Articular chondrocyte of knee joint (primary cell): Measurements from ENCODE around the gene TLNRD1. TPM values are rescaled to one million over a fixed set of nuclear protein-coding genes. Genes with fewer than 3 reads are reported as not detected.

ENCODE experiments used
- small RNA-seq: library from RNA; depleted of rRNA; stranded (forward); fragments of <200 nt; gene quantifications from one replicate; pipeline ENCODE3, GENCODE V24; 2012
- total RNA-seq: library from RNA; depleted of rRNA; stranded (reverse); fragments of >200 nt; gene quantifications from 2 replicates; pipeline ENCODE4 v1.2.3, GENCODE V29; 2012

Gene TLNRD1
- total RNA-seq, result 4.8 and 6.1 TPM in 2 replicates

DNA sequence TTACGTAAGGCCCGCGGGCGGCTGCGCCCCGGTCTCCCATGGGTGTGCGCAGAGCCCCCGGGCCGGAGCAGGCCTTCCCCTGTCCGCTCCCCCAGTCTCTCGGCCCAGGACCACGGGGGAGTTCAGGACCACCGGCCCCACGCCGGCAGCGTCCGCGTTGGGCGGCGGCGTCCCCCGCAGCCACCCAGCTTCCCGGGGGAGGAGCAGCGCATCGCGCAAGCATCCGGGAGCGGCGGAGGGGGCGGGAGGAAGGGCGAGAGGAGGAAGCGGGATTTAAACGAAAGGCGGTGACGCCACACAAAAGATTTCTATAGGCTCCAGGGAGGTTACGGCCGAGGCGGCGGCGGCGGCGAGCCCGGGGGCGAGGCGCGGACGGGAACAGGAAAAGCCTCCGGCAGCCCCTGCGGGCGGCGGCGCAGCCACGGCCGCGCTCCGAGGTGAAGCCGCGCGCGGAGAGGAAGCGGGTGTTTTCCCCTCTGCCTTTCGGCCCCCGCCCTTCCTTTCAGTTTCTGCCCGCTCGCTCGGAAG lies at the start of gene TLNRD1:
Gene TLNRD1 (plus strand): TSS at position 300 of the 528 bp plus-strand sequence. CDS start 1,349 bp downstream, outside the sequence.

DNA sequence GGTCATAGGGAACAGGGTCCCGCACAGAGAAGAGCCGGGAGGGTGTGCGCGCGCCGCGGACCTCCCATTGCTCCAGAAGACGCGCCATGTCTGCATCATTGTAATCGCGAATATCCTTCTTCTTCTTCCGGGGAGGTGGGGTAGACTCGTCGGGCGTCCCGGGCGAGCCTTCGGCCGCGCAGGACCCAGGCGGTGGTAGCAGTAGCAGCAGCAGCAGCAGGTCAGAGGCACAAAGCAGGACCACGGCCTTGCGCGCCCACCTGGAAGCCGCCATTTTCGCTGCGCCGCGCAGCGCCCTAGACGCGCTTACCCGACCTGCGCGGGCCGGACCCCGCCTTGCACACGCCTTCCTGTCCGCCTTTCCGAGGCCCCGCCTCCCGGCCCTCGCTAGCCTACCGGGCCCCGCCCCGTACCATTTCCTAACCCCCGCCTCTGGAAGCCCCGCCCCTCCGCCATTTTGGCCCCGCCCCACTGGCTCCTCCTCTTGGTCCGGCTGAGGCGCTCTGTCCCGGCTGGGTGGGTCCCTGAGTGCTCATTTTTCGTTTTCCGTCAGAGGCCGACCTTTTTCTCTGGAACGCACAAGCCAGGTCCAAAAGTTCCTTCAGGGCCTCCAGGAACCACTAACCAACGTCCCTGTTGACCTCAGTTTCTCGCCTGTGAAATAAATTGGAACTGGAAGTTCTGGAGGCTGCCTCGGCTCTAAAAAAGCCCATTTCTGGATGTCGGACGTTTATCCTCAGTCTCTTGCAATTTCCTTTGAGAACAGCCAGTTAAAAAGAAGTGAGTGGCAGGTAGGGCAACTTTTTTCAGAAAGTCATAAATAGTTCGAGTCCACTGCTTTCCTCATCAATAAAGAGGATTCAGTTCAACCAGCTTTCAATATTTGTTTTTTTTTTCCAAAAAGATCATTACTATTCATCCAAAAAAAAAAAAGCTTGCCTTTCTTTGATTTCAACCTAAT lies 10.9 kb upstream of the TLNRD1 start, which contains the start of gene MESD:
Gene MESD (minus strand): TSS at position 302 of the 961 bp plus-strand sequence. CDS start 28 bp downstream, at position 274.

Small RNA genes within 50 kb of the gene (small RNA-seq; reads per million reads assigned to genes)
- gene MIR4514, result not detected

Other genes with a start within 250 kb of the TLNRD1 start
- gene CEMIP, start 221.6 kb upstream of the TLNRD1 start, total RNA-seq, result 1,480 and 1,735 TPM in 2 replicates
- 17.3 and 19.2 TPM in 2 replicates for gene MESD, start 11.1 kb upstream of the TLNRD1 start, total RNA-seq
- 0.26 and 0.54 TPM in 2 replicates for gene CFAP161, start 133.3 kb downstream of the TLNRD1 start, total RNA-seq
- gene IL16, start 196.0 kb downstream of the TLNRD1 start, total RNA-seq, result 8.1 and 12.1 TPM in 2 replicates